DMS114 treated with DMSO at 0.1 percent for 48 hours (cell line): ENCODE measurements around the gene C14orf180.
A peak's percentile ranks its signal among the peaks of the same experiment; 100 is the strongest.

Experiments
- DNase-seq: peaks from one replicate; lab custom pipeline; 2025; ENCODE audit not compliant: unreplicated experiment; lab: John Stamatoyannopoulos, UW

C14orf180 gene

DNA sequence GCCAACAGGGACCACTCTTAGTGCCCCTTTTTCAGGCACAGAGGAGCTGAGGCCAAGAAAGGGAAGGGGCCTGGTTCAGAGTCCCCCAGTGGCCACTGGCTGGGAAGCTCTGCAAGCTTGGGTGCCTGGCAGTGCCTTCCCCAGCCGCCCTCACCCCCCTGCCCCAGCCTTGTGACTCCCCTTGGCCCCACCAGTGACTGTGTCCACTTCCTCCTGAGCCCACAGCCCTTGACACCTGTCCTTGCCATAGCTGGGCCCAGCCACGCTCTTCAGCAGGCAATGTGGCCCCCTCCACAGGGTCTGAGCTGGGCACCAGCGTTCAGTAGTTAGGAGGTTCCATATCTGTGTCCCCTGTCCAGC is 19.0 kb upstream of the C14orf180 start:
- DNase-seq, result no peak

DNA sequence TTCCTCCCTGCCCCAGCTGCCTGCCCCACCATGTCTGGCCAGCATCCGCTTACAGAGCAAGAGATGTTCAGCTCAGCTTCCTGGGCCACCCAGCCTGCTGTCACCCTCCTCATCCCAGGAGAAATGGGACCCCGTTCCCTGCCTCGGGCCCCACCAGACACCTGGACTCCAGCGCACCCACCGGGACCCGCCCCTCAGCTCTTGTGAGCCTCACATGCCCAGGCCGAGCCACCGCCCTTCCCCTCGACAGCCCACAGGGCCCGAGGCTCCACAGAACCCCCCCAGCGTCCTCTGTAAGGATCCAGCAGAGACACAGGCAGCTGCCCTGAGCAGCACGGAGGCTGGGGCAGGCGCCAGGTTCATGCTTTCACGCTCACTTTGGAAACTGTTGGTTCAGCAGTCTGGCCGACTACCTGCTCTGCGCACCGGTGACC is 18.4 kb upstream of the C14orf180 start:
- no peak for DNase-seq

DNA sequence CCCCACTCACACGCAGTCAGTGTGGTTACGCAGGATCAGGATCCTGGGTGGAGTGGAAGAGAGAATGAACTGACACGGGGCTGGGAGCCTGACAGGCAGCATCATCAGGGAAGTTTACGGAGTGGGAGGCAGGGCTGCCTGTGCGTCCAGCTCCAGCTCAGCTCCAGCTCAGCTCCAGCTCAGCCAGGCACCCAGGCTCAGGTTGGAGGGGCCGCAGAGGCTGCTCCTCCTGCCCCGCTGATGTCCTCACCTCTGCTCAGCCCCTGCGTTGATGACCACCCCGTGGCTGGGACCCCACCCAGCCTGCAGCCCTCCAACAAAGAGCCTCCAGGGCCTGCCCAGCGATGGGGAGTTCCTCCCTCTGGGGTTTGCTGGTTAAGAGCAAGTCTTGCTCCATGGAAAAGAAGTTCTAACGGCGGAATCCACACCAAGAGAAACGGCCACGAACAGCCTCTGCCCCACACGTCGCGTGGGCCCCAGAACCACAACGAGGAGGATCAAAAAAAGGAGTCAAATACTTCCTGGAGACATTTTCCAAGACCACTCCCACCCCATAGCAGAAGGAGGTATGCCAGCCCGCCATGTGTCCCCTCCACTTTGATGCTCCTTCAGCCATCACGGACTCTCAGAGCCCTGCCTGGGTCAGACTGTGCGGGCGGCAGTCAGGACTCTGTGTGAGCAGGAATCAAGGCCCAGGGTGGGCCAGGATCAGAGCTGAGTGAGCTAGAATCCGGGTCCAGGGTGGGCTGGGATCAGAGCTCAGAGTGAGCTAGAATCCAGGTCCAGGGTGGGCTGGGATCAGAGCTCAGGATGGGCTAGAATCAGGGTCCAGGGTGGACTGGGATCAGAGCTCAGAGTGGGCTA is 17.7 kb upstream of the C14orf180 start:
- DNase-seq, result no peak

DNA sequence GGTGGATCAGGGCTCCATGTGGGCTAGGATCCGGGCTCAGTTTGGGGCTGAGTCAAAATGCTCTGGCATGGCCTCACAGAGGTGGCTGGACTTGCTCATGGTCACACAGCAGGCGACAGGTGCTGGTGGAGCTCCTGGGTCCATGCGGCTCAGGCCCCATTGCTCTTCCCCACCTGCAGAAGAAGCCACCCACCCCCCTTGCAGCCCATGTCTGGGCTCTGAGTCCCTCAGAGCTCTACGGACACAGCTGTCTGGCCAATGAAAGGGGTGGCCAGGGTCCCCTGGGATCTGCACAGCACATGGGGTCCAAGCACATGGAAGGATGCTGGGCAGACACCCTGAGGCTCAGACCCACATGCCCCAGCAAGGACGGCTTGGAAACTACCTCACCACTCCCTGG is 17.0 kb upstream of the C14orf180 start:
- no peak for DNase-seq

DNA sequence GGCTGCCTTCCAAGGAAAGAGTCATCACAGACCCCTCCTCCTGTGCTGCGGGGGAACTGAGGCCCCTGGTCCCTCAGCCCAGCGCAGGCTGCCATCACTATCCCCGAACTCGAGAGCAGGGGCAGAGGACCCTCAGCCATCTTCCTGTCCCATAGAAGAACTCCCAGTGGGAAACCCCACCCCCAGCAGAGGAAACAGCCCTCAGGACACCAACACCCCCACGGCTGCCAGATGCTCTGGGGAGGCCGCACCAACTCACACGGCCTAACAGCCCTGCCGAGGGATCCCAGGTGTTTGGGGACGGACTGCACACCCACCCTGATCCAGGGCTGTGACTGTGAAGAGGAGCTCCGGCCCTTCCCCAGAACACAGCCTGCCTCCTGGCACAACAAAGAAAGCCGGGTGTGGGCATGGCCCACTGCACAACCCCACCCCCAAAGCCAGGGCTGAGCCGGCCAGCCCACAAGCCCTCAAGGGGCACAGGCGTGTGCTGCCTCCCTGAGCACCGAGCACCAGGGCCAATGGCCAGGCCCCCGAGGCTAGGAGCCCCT is 16.3 kb upstream of the C14orf180 start:
- DNase-seq, result no peak

DNA sequence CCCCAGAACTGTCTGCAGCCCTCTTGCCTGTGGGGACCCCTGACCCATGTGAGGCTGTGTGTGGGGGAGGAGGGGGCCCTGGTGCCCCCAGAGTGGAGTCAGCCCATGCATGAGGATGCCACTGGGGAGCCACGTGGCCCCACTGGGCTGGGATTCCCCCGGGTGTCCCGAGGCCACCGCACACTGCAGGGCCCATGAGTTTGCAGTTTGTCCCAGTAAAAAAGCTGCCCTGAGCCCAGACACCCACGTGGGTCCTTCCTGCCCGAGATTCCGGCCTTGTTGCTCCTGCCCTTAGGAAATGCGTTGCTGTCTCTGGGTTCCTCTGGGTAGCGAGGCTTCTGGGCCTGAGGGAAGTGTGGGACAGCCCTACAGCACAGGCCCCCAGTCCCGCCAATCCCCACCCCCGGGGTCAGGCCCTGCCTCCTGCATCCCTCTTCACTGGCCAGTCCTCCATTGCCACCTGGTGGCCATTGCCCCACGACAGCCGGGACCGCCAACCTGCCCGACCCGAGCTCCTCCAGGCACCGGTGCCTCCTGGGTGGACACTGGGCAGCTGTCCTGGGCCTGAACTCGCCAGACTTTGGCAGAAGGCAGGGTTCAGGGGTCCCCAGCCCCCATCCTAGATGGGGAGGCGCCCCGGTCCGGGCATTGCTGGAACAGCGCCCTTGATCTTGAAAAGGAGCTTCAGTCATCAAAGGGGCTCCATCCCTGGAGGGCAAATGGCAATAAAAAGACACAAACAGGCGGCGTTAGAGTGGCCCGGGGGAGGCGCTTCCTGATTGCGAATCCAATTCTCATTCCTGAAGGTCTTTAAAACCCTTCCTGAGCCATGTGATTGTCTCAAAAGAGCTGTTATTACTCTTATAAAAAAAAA is 15.6 kb upstream of the C14orf180 start:
- DNase-seq, result peak; percentile 8

DNA sequence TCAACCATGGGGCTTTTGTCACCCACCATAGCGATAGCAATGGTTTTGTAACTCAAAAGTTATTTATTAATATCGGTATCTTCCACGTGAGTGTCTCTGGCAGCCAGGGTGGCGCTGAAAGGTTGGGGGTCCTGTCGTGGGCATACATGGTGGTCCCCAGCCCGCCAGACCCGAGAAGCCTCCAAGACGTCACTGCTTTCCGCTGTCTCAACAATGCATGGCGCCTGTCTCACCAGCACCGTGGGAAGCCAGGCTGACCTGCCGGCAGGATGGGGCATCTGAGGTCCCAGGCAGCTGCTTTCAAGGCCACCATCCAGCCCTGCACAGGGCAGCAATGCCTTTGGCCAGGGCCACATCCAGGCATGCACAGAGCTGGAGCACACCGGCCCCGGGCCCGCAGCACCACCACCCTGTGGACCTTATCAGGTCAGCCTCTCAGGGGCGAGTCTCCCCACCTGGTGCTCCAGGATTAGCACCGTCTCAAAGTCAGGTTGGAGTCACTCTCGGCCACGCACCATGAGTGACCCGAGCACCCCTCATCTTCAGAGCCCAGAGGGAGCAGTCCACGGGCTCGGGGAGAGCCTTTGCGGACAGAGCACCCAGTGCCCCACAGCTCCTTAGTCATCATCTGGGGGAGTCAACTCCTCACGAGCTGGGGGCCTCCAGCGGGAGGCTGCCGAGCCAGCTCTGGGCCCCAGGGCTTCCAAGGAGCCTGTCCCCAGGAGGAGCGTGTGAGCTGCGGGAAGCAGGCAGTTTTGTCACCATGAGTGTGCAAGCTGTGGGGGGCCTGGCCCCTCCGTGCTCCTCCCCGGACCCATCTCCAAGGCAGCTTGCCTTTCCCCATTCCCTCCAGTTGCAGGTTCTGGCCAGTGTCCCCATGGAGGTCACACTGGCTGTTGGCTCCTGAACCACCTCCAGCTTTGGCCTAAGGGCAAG is 14.6 kb upstream of the C14orf180 start:
- DNase-seq, result no peak

DNA sequence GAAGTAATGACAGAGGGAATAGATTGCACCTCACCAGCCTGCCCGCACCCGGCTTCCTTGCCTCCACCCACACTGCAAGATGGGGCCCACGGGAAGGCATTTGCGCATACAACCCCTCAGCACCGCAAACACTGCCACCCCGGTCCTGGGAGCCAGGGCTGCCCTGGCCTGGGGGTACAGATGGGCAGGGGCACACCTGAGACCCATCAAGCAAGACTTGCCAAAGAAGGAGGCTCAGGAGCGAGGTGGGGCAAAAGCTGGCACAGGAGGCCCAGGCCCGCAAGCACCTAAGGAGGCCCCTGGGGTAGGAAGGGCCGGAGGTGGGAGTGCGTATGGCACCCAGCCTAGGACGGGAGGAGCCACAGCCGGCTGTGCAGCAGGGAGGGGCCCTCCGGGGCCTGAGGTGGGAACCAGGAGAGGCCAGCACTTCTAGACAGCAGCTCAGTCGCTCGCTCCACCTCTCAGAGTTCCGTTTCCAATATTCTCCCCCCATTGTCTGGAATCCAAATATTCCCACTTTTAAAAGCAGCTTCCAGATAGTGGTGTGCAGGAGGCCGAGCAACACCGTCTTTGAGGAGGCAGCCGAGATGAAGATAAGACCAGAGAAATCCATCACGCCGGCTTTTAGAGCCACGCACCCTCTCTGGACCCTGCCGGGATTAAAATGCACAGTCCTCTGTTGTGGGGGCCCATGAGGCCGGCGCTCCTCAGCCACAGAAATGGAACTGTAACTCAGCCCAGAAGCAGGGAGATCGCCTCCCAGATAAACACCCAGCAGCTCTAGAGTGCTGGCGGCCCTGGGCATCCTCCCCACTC is 12.2 kb upstream of the C14orf180 start:
- DNase-seq, result no peak

DNA sequence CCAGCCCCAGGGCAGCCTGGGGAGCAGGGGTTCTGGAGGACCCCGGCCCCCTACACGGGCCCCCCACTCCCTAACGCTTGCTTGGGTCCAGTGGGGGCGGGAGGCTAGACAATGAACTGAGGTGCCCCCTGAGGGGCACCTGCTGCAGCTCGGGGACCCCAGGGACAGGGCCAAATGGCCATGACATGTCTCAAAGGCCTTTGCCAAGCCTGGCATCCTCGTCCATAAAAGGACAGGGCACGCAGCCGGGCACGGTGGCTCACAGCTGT is 11.7 kb upstream of the C14orf180 start:
- DNase-seq, result no peak

DNA sequence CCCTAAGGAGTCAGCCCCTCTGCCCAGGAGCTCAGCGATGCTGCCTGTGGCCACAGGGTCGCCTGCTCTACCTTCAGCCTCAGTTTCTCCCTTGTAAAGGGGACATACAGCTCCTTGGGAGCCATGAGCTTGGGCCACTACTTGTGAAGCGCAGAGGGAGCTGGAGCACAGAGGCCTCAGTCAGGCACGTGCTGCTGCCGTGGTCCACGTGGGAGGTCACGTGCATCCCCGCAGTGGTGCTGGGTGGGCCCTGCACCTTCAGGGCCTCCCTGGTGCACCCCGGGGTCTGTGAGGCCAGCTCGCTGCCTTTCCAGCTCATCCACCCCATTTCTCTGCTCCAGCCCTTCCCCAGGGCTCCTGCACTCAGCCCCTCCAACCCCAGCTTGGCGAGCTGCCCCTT is 10.9 kb upstream of the C14orf180 start:
- DNase-seq, result no peak

DNA sequence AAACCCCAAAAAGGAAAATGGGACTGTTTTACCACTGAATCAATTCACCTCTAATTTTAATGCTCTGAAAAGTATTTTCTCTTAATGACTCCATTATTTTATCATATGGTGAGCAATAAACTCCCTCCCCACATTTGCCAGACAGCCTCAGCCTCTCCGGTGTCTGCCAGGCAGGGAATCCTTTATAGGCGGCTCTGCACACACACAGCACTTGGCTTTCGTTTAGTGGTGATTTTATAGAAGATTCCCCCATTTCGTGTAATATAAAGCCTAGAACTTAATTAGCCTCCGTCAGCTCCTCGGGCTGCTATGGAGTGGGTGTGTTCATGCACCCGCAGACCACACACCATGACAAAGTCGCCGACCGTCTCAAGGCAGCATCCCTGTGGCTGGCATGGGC is 10.1 kb upstream of the C14orf180 start:
- DNase-seq, result no peak

DNA sequence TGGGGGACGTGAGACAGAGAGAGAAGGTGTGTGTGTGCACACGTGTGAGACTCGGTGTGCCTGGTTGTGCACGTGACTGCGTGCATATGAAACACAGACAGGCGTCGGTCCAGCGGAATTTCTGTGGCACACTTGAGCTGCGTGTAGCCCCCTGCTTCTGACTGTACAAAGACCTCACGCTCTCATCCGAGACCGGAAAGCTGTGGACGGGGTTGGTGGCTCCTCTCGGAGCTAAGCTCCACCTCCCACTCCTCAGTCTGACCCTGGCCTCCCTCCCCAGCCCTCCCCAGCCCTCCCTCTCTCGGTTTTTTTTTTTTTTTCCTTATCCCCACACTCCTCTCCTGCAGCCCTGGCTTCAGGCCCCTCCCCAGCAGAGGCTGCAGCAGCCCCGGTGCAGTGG is 8.3 kb upstream of the C14orf180 start:
- no peak for DNase-seq

DNA sequence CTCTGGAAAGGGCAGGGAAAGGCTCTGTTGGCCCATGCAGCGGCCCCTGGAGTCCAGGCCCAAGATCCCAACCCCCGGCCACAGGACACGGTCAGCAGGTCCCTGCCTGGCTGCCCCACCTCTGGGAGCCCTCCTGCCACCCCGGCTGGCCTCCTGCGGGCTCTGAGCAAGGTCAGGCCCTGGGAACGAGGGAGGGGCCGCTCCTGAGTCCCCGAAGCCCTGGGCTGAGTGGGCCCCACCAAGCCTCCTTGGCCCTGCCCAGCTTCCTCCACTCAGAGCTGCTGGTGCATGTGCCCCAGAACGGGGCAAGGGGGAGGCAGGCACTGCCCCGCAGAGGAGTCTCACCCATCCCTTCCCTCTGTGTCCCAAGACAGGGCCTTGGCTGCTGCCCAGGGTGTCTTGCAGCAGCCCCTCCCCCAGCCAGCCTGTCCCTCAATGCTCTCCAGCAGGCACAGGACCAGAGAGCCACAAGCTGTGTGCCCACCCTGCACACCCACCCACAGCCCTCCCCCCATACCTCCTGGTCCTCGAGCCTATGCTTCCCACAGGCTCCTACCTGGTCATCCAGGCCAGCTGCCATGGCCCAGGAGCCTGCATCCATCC is 7.4 kb upstream of the C14orf180 start:
- DNase-seq, result no peak

DNA sequence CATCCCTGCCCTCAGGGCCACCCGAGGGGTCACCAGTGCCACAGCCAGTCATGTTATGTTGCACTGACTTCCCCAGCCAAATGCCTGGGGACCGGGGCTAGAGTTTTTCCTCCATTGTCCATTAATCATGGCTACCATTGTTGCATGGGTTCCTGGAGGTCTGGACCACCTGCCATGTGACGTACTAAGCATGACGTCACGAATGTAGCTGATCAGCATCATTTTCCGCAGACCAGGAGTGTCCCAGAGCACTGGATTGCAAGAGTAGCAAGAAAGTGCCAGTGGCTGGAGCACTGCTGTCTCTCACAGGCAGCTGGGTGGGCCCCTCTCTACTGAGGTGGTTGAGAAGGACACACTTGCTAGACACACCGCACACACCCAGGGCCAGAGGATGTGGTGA is 6.9 kb upstream of the C14orf180 start:
- no peak for DNase-seq

DNA sequence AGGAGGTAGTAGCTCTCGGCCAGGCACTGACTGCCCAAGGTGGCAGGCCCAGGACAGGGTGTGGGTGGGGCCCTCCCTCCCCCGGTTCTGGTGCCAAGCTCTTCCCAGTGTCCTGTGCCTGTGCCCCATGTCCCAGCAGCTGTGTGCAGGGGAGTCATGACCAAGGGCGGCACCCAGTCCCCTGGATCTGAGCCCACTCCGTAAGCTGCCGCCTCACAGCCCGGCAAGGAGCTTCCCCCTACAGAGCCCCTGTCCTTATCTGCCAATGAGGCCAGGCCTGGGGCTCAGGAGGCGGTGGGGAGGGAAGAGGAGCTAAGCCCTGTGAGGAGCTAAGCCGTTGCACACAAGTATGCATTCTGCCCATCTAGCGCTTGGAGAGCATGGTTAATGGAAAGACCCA is 5.6 kb upstream of the C14orf180 start:
- DNase-seq, result no peak

DNA sequence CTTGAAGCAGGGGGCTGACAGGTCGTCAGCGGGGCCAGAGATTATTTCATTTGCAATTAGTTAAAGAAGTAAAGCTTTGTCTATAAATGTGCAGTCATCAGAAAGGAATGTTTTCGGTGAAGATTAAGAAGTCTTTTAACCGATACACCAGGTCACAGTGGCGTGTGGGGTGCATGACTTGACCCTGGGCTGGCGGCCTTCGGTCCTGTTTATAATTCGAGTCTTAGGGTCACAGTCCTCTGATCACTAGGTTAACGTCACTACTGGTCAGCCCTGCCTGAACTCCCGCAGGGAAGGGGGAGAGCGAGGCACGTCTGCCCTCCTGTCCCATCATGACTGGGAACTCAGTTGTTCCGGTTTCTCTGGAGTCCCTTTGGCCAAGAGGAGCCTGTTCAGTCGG is 5.0 kb upstream of the C14orf180 start:
- DNase-seq, result no peak

DNA sequence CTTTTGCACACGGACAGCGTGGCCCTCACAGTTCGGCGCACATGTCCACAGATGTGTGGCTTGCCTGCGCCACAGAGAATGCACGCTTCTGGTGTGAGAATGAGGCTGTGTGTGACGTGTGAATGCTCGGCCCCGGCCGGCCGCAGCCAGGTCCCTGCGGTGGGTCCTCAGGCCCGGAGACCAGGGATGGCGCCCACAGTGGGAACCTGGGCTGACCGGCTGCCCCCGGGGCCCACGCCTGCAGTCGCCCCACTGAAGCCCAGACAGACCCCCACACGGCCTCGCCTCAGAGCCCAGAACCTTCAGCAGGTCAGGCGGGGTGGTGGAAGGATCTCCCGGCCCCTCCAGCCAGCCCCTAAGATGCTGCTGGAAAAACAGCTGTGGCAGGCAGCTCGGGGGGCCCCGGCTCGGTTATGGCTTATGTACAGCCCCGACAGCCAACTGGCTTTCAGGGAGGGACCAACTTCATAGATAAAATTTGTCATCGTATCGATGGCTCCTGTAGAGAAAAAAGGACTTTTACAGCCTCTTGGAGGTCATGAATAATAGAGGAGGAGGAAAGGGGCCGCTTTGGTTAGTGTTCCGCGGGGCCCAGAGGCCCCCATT is 4.5 kb upstream of the C14orf180 start:
- no peak for DNase-seq

DNA sequence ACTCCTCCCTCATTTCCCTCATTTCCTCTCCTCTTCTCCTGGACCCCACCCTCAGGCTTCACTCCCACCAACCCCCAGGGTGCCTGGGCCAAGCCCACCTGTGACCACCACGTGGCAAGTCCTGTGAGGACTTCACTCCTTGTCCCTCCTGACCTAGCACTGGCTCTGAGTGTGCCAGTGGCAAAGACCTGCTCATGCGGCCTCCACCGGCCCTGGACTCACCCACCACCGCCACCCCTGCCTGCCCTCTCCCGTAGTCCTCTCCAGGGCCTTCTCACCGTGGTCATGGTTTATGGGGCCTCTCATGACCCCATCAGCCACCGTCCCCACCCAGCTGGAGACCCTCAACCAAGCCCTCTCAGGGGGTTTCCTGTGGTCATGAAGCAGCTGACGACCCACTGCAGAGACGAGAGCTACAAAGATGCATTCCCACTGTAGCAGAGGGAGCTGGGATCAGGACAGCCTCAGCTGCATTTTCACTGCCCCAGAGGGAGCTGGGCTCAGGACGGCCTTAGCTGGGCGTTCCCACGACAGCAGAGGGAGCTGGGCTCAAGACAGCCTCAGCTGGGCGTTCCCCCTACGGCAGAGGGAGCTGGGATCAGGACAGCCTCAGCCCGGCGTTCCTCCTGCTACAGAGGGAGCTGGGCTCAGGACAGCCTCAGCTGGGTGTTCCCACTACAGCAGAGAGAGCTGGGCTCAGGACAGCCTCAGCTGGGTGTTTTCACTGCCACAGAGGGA is 3.2 kb upstream of the C14orf180 start:
- no peak for DNase-seq

DNA sequence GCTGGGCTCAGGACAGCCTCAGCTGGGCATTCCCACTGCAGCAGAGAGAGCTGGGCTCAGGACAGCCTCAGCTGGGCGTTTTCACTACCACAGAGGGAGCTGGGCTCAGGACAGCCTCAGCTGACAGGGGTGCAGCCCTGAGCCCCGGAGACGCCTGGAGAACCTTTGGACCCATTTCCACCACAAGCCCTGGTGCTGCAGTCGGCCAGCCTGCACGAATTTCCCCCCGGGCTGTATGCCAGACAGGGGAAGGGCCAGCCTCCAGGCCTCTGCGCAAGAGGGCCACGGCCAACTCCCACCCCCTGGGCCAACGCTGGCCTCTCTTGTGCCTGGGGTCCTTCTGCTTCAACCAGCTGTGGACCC is 2.6 kb upstream of the C14orf180 start:
- no peak for DNase-seq
